IMR-90 (cell line): ENCODE measurements around the gene LRP1B. TPM values are rescaled to one million over a fixed set of nuclear protein-coding genes. Genes with fewer than 3 reads are reported as not detected.

Source experiments
- ATAC-seq: fragments of 200-7000 bp; cut with Tn5 transposase; 2 replicates; pipeline ENCODE4 v1.9.1; 2020; ENCODE audit warnings: low read depth, mild to moderate bottlenecking, moderate library complexity
- BruUV-seq: library from RNA; stranded (reverse); fragments of 400-500 nt; replicated peaks from 2 replicates; lab custom pipeline; 2021; lab: Mats Ljungman, UMichigan
- CTCF ChIA-PET: fragments of 300-600 bp; formaldehyde crosslinking; extraction: SDS; loops from one replicate; lab custom pipeline; 2021; ENCODE audit warnings: antibody characterized with exemption; lab: Yijun Ruan, JAX
- POLR2A ChIA-PET: fragments of 300-600 bp; sonication (Branson Sonifier 250); formaldehyde crosslinking; loops from one replicate; lab custom pipeline; 2022; ENCODE audit warnings: antibody characterized with exemption; ENCODE audit not compliant: unreplicated experiment; lab: Charles Lee
- DNase-seq: peaks from one replicate; pipeline ENCODE4 v3.0.0; 2013
- H2AFZ ChIP-seq: replicated peaks from 2 replicates; pipeline ENCODE3; 2013; ENCODE audit warnings: low read length, mild to moderate bottlenecking; ENCODE audit not compliant: poor library complexity
- H2AK5ac ChIP-seq: 2 replicates; pipeline ENCODE4 v1.6.1; 2013; ENCODE audit warnings: low read depth, low read length, inconsistent platforms
- H2AK9ac ChIP-seq: replicated peaks from 2 replicates; pipeline ENCODE3; 2013; ENCODE audit warnings: mild to moderate bottlenecking, low read depth, low read length, moderate library complexity; ENCODE audit not compliant: poor library complexity
- H2BK120ac ChIP-seq: 2 replicates; pipeline ENCODE4 v1.6.1; 2013; ENCODE audit warnings: low read depth, low read length, inconsistent platforms
- H2BK15ac ChIP-seq: 3 replicates; pipeline ENCODE4 v1.6.1; 2013; ENCODE audit warnings: low read depth, low read length, inconsistent platforms
- H2BK20ac ChIP-seq: 2 replicates; pipeline ENCODE4 v1.6.1; 2013; ENCODE audit warnings: low read depth, mild to moderate bottlenecking, inconsistent platforms, low read length, moderate library complexity
- H2BK5ac ChIP-seq: 2 replicates; pipeline ENCODE4 v1.6.1; 2013; ENCODE audit warnings: mild to moderate bottlenecking, low read depth, low read length, inconsistent platforms; ENCODE audit not compliant: poor library complexity, severe bottlenecking
- H3K14ac ChIP-seq: replicated peaks from 2 replicates; pipeline ENCODE4 v1.6.1; 2013; ENCODE audit warnings: low read depth, low read length, inconsistent platforms
- H3K18ac ChIP-seq: 2 replicates; pipeline ENCODE4 v1.6.1; 2013; ENCODE audit warnings: low read depth, low read length, control low read depth
- H3K23ac ChIP-seq: 2 replicates; pipeline ENCODE4 v1.6.1; 2013; ENCODE audit warnings: low read depth, low read length, inconsistent platforms
- H3K27ac ChIP-seq: 2 replicates; pipeline ENCODE4 v1.5.1; 2013; ENCODE audit warnings: mild to moderate bottlenecking, control low read depth, low read length; ENCODE audit not compliant: insufficient read depth
- H3K27me3 ChIP-seq: 2 replicates; pipeline ENCODE4 v1.6.1; 2013; ENCODE audit warnings: low read length; ENCODE audit not compliant: control insufficient read depth, insufficient read depth
- H3K36me3 ChIP-seq: 2 replicates; pipeline ENCODE4 v1.6.1; 2013; ENCODE audit warnings: low read length, mixed read lengths; ENCODE audit not compliant: control insufficient read depth, insufficient read depth
- H3K4ac ChIP-seq: 2 replicates; pipeline ENCODE4 v1.6.1; 2013; ENCODE audit warnings: low read depth, low read length, inconsistent platforms
- H3K4me1 ChIP-seq: 2 replicates; pipeline ENCODE4 v1.6.1; 2013; ENCODE audit warnings: low read length, mixed read lengths; ENCODE audit not compliant: control insufficient read depth, insufficient read depth
- H3K4me2 ChIP-seq: 2 replicates; pipeline ENCODE4 v1.6.1; 2013; ENCODE audit warnings: low read depth, mild to moderate bottlenecking, control low read depth, low read length, moderate library complexity
- H3K4me3 ChIP-seq: 2 replicates; pipeline ENCODE4 v1.5.1; 2013; ENCODE audit warnings: low read depth, mild to moderate bottlenecking, control low read depth, low read length, moderate library complexity; ENCODE audit not compliant: insufficient read depth
- H3K56ac ChIP-seq: 2 replicates; pipeline ENCODE4 v1.6.1; 2013; ENCODE audit warnings: low read length, inconsistent platforms; ENCODE audit not compliant: insufficient read depth; ENCODE audit errors: extremely low read depth
- H3K79me1 ChIP-seq, 2 experiments: 2 replicates each; pipeline ENCODE4 v1.6.1; 2013; ENCODE audit warnings: low read length in 2 of 2, inconsistent platforms in 1 of 2, low read depth in 1 of 2
- H3K9ac ChIP-seq: 2 replicates; pipeline ENCODE4 v1.6.1; 2013; ENCODE audit warnings: low read depth, low read length, control low read depth
- H3K9me1 ChIP-seq: 2 replicates; pipeline ENCODE4 v1.6.1; 2013; ENCODE audit warnings: low read length, inconsistent platforms; ENCODE audit not compliant: insufficient read depth
- H3K9me3 ChIP-seq: 2 replicates; pipeline ENCODE4 v1.6.1; 2013; ENCODE audit warnings: low read length; ENCODE audit not compliant: control insufficient read depth, insufficient read depth
- H4K20me1 ChIP-seq: 2 replicates; pipeline ENCODE4 v1.6.1; 2013; ENCODE audit warnings: low read length, inconsistent platforms; ENCODE audit not compliant: insufficient read depth
- H4K5ac ChIP-seq: 2 replicates; pipeline ENCODE4 v1.6.1; 2013; ENCODE audit warnings: mild to moderate bottlenecking, low read depth, low read length, control low read depth
- H4K8ac ChIP-seq, 2 experiments: 2 replicates each; pipeline ENCODE4 v1.6.1; 2013; ENCODE audit warnings: low read depth in 2 of 2, low read length in 2 of 2, control low read depth in 1 of 2, inconsistent platforms in 1 of 2
- H4K91ac ChIP-seq: 2 replicates; pipeline ENCODE4 v1.6.1; 2013; ENCODE audit warnings: low read depth, low read length, inconsistent platforms; ENCODE audit not compliant: insufficient read depth
- BHLHE40 ChIP-seq: fragments of 150-350 bp; IDR thresholded peaks from 2 replicates; pipeline ENCODE4 v1.6.1; 2016; ENCODE audit warnings: mild to moderate bottlenecking, low read depth, low read length
- CEBPB ChIP-seq: IDR thresholded peaks from 2 replicates; pipeline ENCODE4 v1.6.1; 2012; ENCODE audit warnings: low read depth, low read length, improper control_type of control experiment
- CHD1 ChIP-seq: IDR thresholded peaks from 2 replicates; pipeline ENCODE4 v1.6.1; 2012; ENCODE audit warnings: low read depth, low read length, improper control_type of control experiment
- CTCF ChIP-seq: conservative IDR thresholded peaks from 2 replicates; pipeline ENCODE4 v1.5.1; 2012; ENCODE audit warnings: mild to moderate bottlenecking, low read depth, low read length, improper control_type of control experiment
- FOS ChIP-seq: fragments of 150-350 bp; IDR thresholded peaks from 2 replicates; pipeline ENCODE4 v1.6.1; 2016; ENCODE audit warnings: low read depth, low read length
- MAFK ChIP-seq: IDR thresholded peaks from 2 replicates; pipeline ENCODE4 v1.6.1; 2012; ENCODE audit warnings: low read depth, low read length, improper control_type of control experiment
- NFE2L2 ChIP-seq: fragments of 150-350 bp; IDR thresholded peaks from 2 replicates; pipeline ENCODE4 v1.6.1; 2016; ENCODE audit warnings: low read depth, mild to moderate bottlenecking, low read length
- POLR2A ChIP-seq: IDR thresholded peaks from 2 replicates; pipeline ENCODE4 v1.6.1; 2012; ENCODE audit warnings: mild to moderate bottlenecking, low read depth, low read length
- RAD21 ChIP-seq: IDR thresholded peaks from 2 replicates; pipeline ENCODE4 v1.6.1; 2012; ENCODE audit warnings: low read length, improper control_type of control experiment
- RCOR1 ChIP-seq: IDR thresholded peaks from 2 replicates; pipeline ENCODE4 v1.6.1; 2012; ENCODE audit warnings: mild to moderate bottlenecking, low read length, improper control_type of control experiment; ENCODE audit not compliant: insufficient replicate concordance
- WGBS, 2 experiments: methylation state at CpG; one replicate each; pipeline versions ENCODE4 v1.1.5 to v1.1.7; 2013; ENCODE audit warnings: missing lambda C conversion rate in 2 of 2; ENCODE audit not compliant: insufficient read length in 1 of 2; ENCODE audit errors: extremely low coverage in 2 of 2; 5-methylcytosine and 5-hydroxymethylcytosine counted together
- dilution Hi-C: fragments of 300-500 bp; cut with HindIII; formaldehyde crosslinking; loops from one replicate; pipeline ENCODE4 v1.14.3; 2018; ENCODE audit warnings: low sequenced_read_pairs; ENCODE audit not compliant: unreplicated experiment
- in situ Hi-C: fragments of 300-500 bp; cut with MboI; formaldehyde crosslinking; loops from 3 replicates; pipeline ENCODE4 v1.14.3; 2019; ENCODE audit warnings: low sequenced_read_pairs, inconsistent platforms, mixed read lengths
- intact Hi-C: fragments of 100-400 bp; cut with micrococcal nuclease; formaldehyde crosslinking; loops from 2 replicates; pipeline ENCODE4 v1.10.0; 2022
- polyA plus RNA-seq, 3 experiments: library from polyadenylated mRNA; depleted of rRNA; stranded (reverse); fragments of >200 nt; gene quantifications; 2 replicates each; pipeline ENCODE4 v1.2.3, GENCODE V29; 2012; ENCODE audit warnings: low replicate concordance in 1 of 3
- total RNA-seq: library from RNA; depleted of rRNA; stranded (reverse); fragments of >200 nt; gene quantifications from 2 replicates; pipeline ENCODE4 v1.2.3, GENCODE V29; 2012

Gene LRP1B
- total and polyA plus RNA-seq, 2 of the 4 experiments (the other 2 are of a cell fraction): under 0.01 to 0.02 TPM

DNA sequence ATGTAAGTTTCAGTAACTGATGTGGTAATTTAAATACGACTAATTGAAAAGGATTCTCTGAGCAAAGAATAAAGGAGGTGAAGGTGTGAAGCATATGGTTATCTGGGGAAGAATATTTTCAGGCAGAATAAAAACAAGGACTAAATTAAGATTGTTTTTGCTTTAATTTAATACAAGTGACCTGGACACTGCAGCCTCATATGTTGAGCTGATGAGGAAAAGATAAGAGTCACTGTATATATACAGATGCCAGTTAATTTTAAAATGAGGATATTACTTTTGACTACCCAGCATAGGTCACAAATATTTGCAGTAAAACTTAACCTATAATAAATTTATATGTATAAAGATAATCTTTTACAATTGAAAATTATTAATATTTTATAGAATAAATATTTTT lies 47.8 kb upstream of the LRP1B start:
- in situ Hi-C loops: no loop called here
- H3K4me2 ChIP-seq: no peak overlapping the region
- no peak overlapping the region for H3K14ac ChIP-seq
- H3K4me1 ChIP-seq: no peaks in the 10 kb centered on the region
- no peak overlapping the region for H2BK20ac ChIP-seq
- no peak overlapping the region for H4K5ac ChIP-seq
- dilution Hi-C loops: no loop called here
- intact Hi-C loops: no loop called here
- CTCF ChIA-PET: no interaction called here
- H3K79me1 ChIP-seq: no peaks in the 10 kb centered on the region
- H3K4ac ChIP-seq: no peak overlapping the region
- H3K27ac ChIP-seq: no peak overlapping the region
- no peak overlapping the region for H2BK120ac ChIP-seq
- no CpG with 5 or more reads among the region's 1 CpG for WGBS, 2 experiments
- H3K27me3 ChIP-seq: no peaks in the 10 kb centered on the region
- H3K23ac ChIP-seq: no peak overlapping the region
- H2AK9ac ChIP-seq: no peak overlapping the region
- H3K36me3 ChIP-seq: no peaks in the 10 kb centered on the region
- no peak for DNase-seq
- no peak overlapping the region for H2AK5ac ChIP-seq
- H3K9me1 ChIP-seq: no peaks in the 10 kb centered on the region
- no peaks in the 10 kb centered on the region for H4K20me1 ChIP-seq
- no peak overlapping the region for H2BK15ac ChIP-seq
- H4K8ac ChIP-seq: no peak overlapping the region
- H3K9ac ChIP-seq: no peak overlapping the region
- H3K9me3 ChIP-seq: no peaks in the 10 kb centered on the region
- TF ChIP-seq POLR2A (no peak), FOS (no peak), RAD21 (no peak), CEBPB (no peak), RCOR1 (no peak), NFE2L2 (no peak), BHLHE40 (no peak), CHD1 (no peak), CTCF (no peak), MAFK (no peak)
- no peak overlapping the region for H4K91ac ChIP-seq
- no peak overlapping the region for H3K56ac ChIP-seq
- no peak overlapping the region for H2AFZ ChIP-seq
- no peak overlapping the region for H3K18ac ChIP-seq
- no TSS peak for BruUV-seq
- no peak for ATAC-seq
- POLR2A ChIA-PET: no interaction called here
- no peak overlapping the region for H2BK5ac ChIP-seq
- H3K4me3 ChIP-seq: no peak overlapping the region
